ENCODE results near the gene OBSCN.

GRCh38 chr1:228233136-228233535 lies 25.3 kb downstream of the OBSCN start:
- TF ChIP-seq CTCF (IDR thresholded peaks at IDR 0.05; ENCODE audit: insufficient read depth, low read length) (no peak), POLR2AphosphoS5 (IDR thresholded peaks at IDR 0.05; ENCODE audit: low read depth) (no peak)

Measured in HL-60 (cell line).